HG03066 (cell line): ENCODE data around the gene MYO9A.
"Not testable (repeated sequence)": the region's sequence is repeated elsewhere in the genome, so short reads cannot be mapped to it uniquely, and the experiment has no call there.

Experiments
- ATAC-seq: cut with Tn5 transposase; IDR thresholded peaks from one replicate; pipeline ENCODE4 v1.9.1; 2021; ENCODE audit warnings: low read depth; ENCODE audit not compliant: unreplicated experiment

Gene MYO9A

GRCh38 chr15:72044956-72045355, 73.0 kb downstream of the MYO9A start:
- no peak for ATAC-seq

GRCh38 chr15:72042865-72043264, 75.1 kb downstream of the MYO9A start:
- no peak for ATAC-seq

- no peak for ATAC-seq
Observed at GRCh38 chr15:72042054-72042453, 75.9 kb downstream of the MYO9A start.

- ATAC-seq, result no peak
Observed at GRCh38 chr15:72037321-72037720, 80.6 kb downstream of the MYO9A start.

- no peak for ATAC-seq
Observed at GRCh38 chr15:72034859-72035650, 82.9 kb downstream of the MYO9A start.

- ATAC-seq, result no peak
Observed at GRCh38 chr15:72034351-72034750, 83.6 kb downstream of the MYO9A start.

- no peak for ATAC-seq
Observed at GRCh38 chr15:72033711-72034110, 84.2 kb downstream of the MYO9A start.

GRCh38 chr15:72033285-72033684, 84.7 kb downstream of the MYO9A start:
- no peak for ATAC-seq

- no peak for ATAC-seq
Observed at GRCh38 chr15:72021604-72022003, 96.3 kb downstream of the MYO9A start.

GRCh38 chr15:72020799-72021198, 97.2 kb downstream of the MYO9A start:
- ATAC-seq, result no peak

GRCh38 chr15:72014555-72014954, 103.4 kb downstream of the MYO9A start:
- ATAC-seq, result not testable (repeated sequence)

- no peak for ATAC-seq
Observed at GRCh38 chr15:72013703-72014102, 104.2 kb downstream of the MYO9A start.

- no peak for ATAC-seq
Observed at GRCh38 chr15:72011302-72011942, 106.5 kb downstream of the MYO9A start.

- ATAC-seq, result no peak
Observed at GRCh38 chr15:72009222-72009621, 108.7 kb downstream of the MYO9A start.

- ATAC-seq, result no peak
Observed at GRCh38 chr15:72006382-72006781, 111.6 kb downstream of the MYO9A start.

- ATAC-seq, result no peak
Observed at GRCh38 chr15:72005483-72005882, 112.5 kb downstream of the MYO9A start.

GRCh38 chr15:71999807-72000206, 118.1 kb downstream of the MYO9A start:
- no peak for ATAC-seq

GRCh38 chr15:71998717-71999116, 119.2 kb downstream of the MYO9A start:
- not testable (repeated sequence) for ATAC-seq

GRCh38 chr15:71997691-71998090, 120.3 kb downstream of the MYO9A start:
- no peak for ATAC-seq

GRCh38 chr15:71975816-71976150, 142.2 kb downstream of the MYO9A start:
- no peak for ATAC-seq

GRCh38 chr15:71974211-71974610, 143.7 kb downstream of the MYO9A start:
- no peak for ATAC-seq

GRCh38 chr15:71973366-71973765, 144.6 kb downstream of the MYO9A start:
- ATAC-seq, result no peak
